WERI-Rb-1 (cell line): ENCODE data around the gene UBA3.

Experiments used
- DNase-seq: peaks from one replicate; pipeline ENCODE4 v3.0.0-alpha.2; 2020
- H3K27ac ChIP-seq: fragments of 250-450 bp; sonication (Bioruptor Pico); 2 replicates; pipeline ENCODE4 v1.5.1; 2020; ENCODE audit warnings: mild to moderate bottlenecking, moderate library complexity
- H3K27me3 ChIP-seq: fragments of 250-450 bp; sonication (Bioruptor Pico); 2 replicates; pipeline ENCODE4 v1.5.1; 2021; ENCODE audit warnings: mild to moderate bottlenecking, low read depth, moderate library complexity; ENCODE audit not compliant: insufficient read depth, severe bottlenecking
- H3K36me3 ChIP-seq: fragments of 250-450 bp; sonication (Bioruptor Pico); 2 replicates; pipeline ENCODE4 v1.5.1; 2020; ENCODE audit warnings: mild to moderate bottlenecking, moderate library complexity
- H3K4me3 ChIP-seq: 2 replicates; pipeline ENCODE4 v1.5.1; 2011; ENCODE audit warnings: low read depth, mild to moderate bottlenecking, control low read depth, low read length
- H3K9me3 ChIP-seq: fragments of 250-450 bp; sonication (Bioruptor Pico); 2 replicates; pipeline ENCODE4 v1.5.1; 2021; ENCODE audit warnings: mild to moderate bottlenecking, moderate library complexity; ENCODE audit not compliant: severe bottlenecking
- CTCF ChIP-seq: IDR thresholded peaks from 2 replicates; pipeline ENCODE4 v1.5.1; 2011; ENCODE audit warnings: low read depth, mild to moderate bottlenecking, control low read depth, inconsistent platforms, low read length

Gene UBA3

GRCh38 chr3:69031635-69032034 lies 48.5 kb downstream of the UBA3 start:
- Histone ChIP-seq H3K27me3 (no peaks in the 10 kb centered on the region), H3K36me3 (peaks cover 59% of the 10 kb centered on the region), H3K27ac (no peak overlapping the region), H3K9me3 (no peaks in the 10 kb centered on the region), H3K4me3 (no peak overlapping the region)
- TF ChIP-seq CTCF: no peak
- DNase-seq: no peak

- H3K36me3 ChIP-seq: peaks cover 12% of the 10 kb centered on the region
- H3K27ac ChIP-seq: no peak overlapping the region
- no peak for DNase-seq
- no peak overlapping the region for H3K4me3 ChIP-seq
- TF ChIP-seq CTCF: no peak
- H3K9me3 ChIP-seq: no peaks in the 10 kb centered on the region
- no peaks in the 10 kb centered on the region for H3K27me3 ChIP-seq
Measured at GRCh38 chr3:69020857-69021256, 59.3 kb downstream of the UBA3 start.

- peaks cover 8% of the 10 kb centered on the region for H3K36me3 ChIP-seq
- no peak for TF ChIP-seq CTCF
- no peaks in the 10 kb centered on the region for H3K27me3 ChIP-seq
- no peak overlapping the region for H3K4me3 ChIP-seq
- DNase-seq: no peak
- H3K9me3 ChIP-seq: no peaks in the 10 kb centered on the region
- H3K27ac ChIP-seq: no peak overlapping the region
Measured at GRCh38 chr3:69020424-69020823, 59.7 kb downstream of the UBA3 start.

GRCh38 chr3:69016901-69017300 lies 63.3 kb downstream of the UBA3 start:
- Histone ChIP-seq H3K27me3 (no peaks in the 10 kb centered on the region), H3K36me3 (no peaks in the 10 kb centered on the region; the same call in 1 of the 2 replicates), H3K9me3 (no peaks in the 10 kb centered on the region), H3K27ac (no peak overlapping the region), H3K4me3 (no peak overlapping the region)
- DNase-seq: no peak
- TF ChIP-seq CTCF: no peak

GRCh38 chr3:69016102-69016501 lies 64.1 kb downstream of the UBA3 start:
- no peaks in the 10 kb centered on the region for H3K27me3 ChIP-seq
- H3K4me3 ChIP-seq: no peak overlapping the region
- H3K36me3 ChIP-seq: no peaks in the 10 kb centered on the region
- no peak for TF ChIP-seq CTCF
- no peak for DNase-seq
- H3K27ac ChIP-seq: no peak overlapping the region
- no peaks in the 10 kb centered on the region for H3K9me3 ChIP-seq

GRCh38 chr3:69014022-69014580 lies 66.1 kb downstream of the UBA3 start:
- no peak for DNase-seq
- Histone ChIP-seq H3K27me3 (no peaks in the 10 kb centered on the region), H3K9me3 (no peaks in the 10 kb centered on the region), H3K27ac (peak overlapping the region; percentile 93), H3K36me3 (peaks cover 4% of the 10 kb centered on the region; the same call in 1 of the 2 replicates), H3K4me3 (peak overlapping the region; percentile 75)
- TF ChIP-seq CTCF: no peak
